ENCODE data around the gene METTL25.

DNA sequence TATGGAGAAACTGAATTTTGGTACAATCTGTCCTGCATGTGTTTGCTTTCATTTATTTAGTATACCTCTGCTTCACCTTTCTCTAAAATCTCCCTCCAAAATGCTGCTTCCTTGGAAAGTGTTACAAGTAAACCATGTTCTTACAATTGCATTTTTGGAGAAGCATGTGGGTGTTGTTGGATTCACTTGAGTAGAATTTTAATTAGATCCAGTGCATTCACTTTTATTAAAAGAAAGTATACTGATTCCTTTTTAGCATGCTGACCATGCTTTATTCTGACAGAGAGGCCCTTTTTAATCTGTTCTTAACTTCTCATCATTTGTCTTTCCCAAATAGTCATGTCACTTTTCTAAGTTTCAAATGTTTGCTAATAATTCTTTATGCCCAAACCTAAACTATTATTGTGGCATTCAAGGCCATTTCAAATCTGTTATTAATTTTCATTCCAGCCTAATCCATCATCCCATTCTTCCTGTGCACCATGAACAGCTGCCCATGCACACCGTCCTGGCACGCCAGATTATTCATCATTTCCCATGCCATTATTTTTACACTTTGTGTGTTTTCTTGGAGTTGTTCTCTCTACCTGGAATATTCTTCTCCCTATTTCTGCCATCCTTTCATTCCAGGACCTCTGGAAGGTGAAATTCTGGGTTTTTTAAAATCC is 90.7 kb downstream of the METTL25 start:
- TF ChIP-seq, protein P1, sequence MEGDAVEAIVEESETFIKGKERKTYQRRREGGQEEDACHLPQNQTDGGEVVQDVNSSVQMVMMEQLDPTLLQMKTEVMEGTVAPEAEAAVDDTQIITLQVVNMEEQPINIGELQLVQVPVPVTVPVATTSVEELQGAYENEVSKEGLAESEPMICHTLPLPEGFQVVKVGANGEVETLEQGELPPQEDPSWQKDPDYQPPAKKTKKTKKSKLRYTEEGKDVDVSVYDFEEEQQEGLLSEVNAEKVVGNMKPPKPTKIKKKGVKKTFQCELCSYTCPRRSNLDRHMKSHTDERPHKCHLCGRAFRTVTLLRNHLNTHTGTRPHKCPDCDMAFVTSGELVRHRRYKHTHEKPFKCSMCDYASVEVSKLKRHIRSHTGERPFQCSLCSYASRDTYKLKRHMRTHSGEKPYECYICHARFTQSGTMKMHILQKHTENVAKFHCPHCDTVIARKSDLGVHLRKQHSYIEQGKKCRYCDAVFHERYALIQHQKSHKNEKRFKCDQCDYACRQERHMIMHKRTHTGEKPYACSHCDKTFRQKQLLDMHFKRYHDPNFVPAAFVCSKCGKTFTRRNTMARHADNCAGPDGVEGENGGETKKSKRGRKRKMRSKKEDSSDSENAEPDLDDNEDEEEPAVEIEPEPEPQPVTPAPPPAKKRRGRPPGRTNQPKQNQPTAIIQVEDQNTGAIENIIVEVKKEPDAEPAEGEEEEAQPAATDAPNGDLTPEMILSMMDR (IDR thresholded peaks at IDR 0.05; ENCODE audit: low read length): no peak
- no peak for TF ChIP-seq EZH2 (optimal IDR thresholded peaks at IDR 0.05; ENCODE audit: low read depth, low read length)
- TF ChIP-seq EZH2phosphoT487 (IDR thresholded peaks at IDR 0.05; ENCODE audit: low read length): no peak
